Sigmoid colon (tissue), 3 donors: ENCODE measurements around the gene EFCAB3.

Source experiments
- POLR2A ChIP-seq, 2 donors: fragments of 450-650 bp; IDR thresholded peaks; one replicate each; pipeline ENCODE4 v1.6.1; 2016; ENCODE audit warnings: antibody characterized with exemption in 2 of 2, mild to moderate bottlenecking in 2 of 2, moderate library complexity in 2 of 2
- TF ChIP-seq, protein P1 (sequence below), 4 experiments: fragments of 450-650 bp in 3 of 4; fragments of 200-600 bp in 1 of 4; IDR thresholded peaks; one replicate each; pipeline ENCODE4 v1.5.1; 2016 to 2019; ENCODE audit warnings: antibody characterized with exemption in 4 of 4, mild to moderate bottlenecking in 3 of 4, moderate library complexity in 2 of 4

GRCh38 chr17:62392908-62393307 lies 12.6 kb downstream of the EFCAB3 start:
- TF ChIP-seq, protein P1, sequence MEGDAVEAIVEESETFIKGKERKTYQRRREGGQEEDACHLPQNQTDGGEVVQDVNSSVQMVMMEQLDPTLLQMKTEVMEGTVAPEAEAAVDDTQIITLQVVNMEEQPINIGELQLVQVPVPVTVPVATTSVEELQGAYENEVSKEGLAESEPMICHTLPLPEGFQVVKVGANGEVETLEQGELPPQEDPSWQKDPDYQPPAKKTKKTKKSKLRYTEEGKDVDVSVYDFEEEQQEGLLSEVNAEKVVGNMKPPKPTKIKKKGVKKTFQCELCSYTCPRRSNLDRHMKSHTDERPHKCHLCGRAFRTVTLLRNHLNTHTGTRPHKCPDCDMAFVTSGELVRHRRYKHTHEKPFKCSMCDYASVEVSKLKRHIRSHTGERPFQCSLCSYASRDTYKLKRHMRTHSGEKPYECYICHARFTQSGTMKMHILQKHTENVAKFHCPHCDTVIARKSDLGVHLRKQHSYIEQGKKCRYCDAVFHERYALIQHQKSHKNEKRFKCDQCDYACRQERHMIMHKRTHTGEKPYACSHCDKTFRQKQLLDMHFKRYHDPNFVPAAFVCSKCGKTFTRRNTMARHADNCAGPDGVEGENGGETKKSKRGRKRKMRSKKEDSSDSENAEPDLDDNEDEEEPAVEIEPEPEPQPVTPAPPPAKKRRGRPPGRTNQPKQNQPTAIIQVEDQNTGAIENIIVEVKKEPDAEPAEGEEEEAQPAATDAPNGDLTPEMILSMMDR (IDR thresholded peaks at IDR 0.05): no peak
- no peak for TF ChIP-seq POLR2A (IDR thresholded peaks at IDR 0.05)
